HG03066 (cell line): Measurements from ENCODE around the gene AAK1.
"Not testable (repeated sequence)": the region's sequence is repeated elsewhere in the genome, so short reads cannot be mapped to it uniquely, and the experiment has no call there.

Experiments used
- ATAC-seq: cut with Tn5 transposase; IDR thresholded peaks from one replicate; pipeline ENCODE4 v1.9.1; 2021; ENCODE audit warnings: low read depth; ENCODE audit not compliant: unreplicated experiment

AAK1 gene

GRCh38 chr2:69628325-69629021 is 15.1 kb downstream of the AAK1 start:
- no peak for ATAC-seq

GRCh38 chr2:69625078-69625795 is 18.3 kb downstream of the AAK1 start:
- no peak for ATAC-seq

DNA sequence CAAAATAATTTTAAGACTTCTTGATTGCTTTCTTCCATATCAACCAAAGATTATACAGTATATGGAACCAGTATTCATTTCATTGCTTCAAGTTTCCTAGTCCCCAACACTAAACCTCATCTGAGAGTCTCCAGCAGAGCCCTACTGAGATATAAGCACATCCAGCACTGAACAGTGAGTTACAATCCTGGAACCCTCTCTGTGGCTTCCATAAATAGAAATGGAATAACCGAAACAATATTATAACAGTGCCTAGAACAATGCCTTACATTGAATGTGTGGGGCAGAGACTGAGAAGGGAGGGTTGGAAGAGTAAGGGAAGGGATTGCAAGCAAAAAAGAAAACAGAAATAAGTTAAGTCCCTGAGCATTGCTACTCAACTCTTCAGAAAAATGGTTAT is 18.9 kb downstream of the AAK1 start:
- ATAC-seq: no peak

GRCh38 chr2:69624131-69624530 is 19.4 kb downstream of the AAK1 start:
- ATAC-seq: no peak

DNA sequence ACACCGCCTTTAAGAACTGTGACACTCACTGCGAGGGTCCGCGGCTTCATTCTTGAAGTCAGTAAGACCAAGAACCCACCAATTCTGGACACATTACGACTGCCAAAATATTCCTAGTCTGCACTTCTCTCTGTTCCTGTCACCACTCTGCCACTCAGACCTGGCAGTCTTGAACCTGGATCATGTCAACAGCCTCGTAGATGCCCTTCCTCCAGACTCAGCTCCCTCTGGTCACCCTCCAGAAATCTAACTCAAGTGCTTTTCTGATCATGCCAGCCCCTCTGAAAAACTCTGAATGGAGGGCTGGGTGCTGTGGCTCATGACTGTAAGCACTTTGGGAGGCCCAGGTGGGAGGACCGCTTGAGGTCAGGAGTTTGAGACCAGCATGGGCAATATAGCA is 20.3 kb downstream of the AAK1 start:
- no peak for ATAC-seq

DNA sequence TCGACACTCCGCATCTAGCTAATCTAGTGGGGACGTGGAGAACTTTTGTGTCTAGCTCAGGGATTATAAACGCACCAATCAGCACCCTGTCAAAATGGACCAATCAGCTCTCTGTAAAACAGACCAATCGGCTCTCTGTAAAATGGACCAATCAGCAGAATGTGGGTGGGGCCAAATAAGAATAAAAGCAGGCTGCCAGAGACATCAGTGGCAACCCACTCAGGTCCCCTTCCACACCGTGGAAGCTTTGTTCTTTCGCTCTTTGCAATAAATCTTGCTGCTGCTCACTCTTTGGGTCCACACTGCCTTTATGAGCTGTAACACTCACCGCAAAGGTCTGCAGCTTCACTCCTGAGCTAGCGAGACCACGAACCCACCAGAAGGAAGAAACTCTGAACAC is 20.7 kb downstream of the AAK1 start:
- not testable (repeated sequence) for ATAC-seq

- not testable (repeated sequence) for ATAC-seq
Observed at GRCh38 chr2:69622017-69622540, 21.5 kb downstream of the AAK1 start.

DNA sequence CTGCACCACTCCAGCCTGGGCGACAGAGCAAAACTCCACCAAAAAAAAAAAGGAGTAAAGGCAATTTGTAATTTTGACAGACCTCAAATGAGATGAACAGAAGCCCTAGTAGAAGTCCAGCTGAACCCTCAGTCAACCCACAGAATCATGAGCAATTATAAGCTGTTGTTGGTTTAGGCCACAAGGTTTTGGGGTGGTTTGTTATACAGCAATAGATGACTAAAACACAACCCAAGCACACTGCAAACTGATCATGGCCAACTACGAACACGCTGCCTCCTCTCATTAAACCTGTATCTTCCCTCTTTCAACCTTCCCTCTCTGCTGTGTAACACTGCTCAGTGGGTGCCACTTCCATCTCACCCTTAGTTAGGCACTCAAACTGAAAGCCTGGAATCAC is 22.1 kb downstream of the AAK1 start:
- ATAC-seq: no peak

DNA sequence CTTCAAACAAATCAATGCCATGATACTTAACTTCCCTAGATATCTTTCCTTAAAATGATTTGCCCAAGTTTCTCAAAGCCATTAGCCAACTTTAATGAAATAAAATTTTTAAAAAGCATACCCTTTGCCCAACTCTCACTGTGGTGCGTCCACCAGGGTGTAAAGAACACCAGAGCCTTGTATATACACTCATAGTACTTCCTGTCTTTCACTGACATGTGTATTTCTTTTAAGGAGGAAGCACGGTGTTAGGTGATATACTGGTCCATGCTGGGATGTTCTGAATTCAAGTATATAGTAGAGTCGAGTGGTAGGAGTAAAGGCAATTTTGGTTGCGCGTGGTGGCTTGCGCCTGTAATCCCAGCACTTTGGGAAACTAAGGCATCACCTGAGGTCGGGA is 22.7 kb downstream of the AAK1 start:
- ATAC-seq: no peak

- ATAC-seq: no peak
Observed at GRCh38 chr2:69619725-69620124, 23.8 kb downstream of the AAK1 start.

DNA sequence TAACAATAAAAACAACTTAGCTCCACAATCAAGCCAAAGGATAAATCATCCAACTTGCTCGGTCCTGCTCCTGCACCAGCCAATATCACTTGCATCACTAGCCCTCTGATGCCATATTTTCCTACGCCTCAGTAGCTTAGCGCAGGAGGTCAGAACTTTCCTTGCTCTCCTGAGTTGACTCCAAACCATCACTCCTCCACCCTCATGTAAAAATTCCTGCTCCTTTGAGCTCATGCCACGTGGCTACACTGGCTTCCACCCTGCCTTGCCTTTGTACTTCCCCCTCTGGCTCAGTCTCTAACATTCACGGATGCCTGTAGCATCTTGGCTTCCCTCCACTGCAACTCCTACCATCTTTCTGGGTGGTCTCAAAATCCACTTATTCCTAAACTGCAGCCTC is 25.2 kb downstream of the AAK1 start:
- no peak for ATAC-seq

DNA sequence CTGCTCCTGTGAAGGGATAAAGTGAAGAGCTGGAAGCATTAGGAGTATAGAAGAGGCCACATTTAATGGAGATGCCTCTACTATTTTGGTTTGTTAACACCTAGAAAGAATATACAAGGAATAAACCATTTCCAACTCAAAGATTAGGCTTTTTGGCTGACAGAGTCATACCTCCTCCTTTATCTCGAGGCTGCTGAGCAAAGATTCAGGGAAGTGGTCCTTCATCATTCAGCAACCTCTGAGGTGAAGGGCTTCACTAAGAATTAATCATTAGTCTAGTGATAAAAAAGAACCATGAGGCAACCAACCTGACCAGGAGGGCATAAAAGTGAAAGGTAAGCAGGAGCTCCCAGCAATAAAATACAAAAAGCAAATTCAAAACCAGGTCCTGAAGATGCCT is 25.8 kb downstream of the AAK1 start:
- no peak for ATAC-seq

GRCh38 chr2:69616755-69617154 is 26.8 kb downstream of the AAK1 start:
- no peak for ATAC-seq

DNA sequence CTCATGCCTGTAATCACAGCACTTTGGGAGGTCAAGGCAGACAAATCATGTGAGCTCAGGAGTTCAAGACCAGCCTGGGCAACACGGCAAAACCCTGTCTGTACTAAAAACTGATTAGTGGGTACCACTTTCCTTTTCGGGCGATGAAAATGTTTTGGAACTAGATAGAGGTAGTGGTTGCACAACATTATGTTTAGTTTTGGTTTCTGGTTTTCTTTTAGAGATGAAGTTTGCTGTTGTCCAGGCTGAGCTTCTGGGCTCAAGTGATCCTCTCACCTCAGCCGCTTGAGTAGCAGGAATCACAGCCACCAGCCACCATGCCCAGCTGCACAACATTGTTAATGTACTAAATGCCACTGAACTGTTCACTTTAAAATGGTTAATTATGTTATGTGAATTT is 27.6 kb downstream of the AAK1 start:
- ATAC-seq: peak; percentile 80

GRCh38 chr2:69615078-69615625 is 28.4 kb downstream of the AAK1 start:
- ATAC-seq: no peak

DNA sequence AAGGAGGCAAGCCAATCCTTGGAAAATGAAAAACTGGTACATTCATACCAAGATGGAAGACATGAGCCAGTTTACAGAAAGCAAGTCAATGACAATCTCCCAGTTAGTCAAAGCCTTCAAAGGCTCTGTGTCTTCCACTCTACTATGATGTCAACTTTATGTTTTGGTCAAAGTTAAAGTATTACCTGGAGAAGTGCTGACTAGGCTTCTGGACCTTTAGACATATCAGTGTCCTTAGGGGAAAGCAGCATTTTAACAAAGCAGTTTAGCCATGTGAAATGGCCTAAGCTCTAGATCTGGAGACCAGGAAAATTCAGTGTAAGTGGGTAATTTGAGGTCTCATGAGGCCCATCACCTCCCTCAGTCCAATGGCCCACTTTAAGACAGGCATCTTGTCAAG is 30.8 kb downstream of the AAK1 start:
- ATAC-seq: no peak

GRCh38 chr2:69612200-69612599 is 31.3 kb downstream of the AAK1 start:
- no peak for ATAC-seq

DNA sequence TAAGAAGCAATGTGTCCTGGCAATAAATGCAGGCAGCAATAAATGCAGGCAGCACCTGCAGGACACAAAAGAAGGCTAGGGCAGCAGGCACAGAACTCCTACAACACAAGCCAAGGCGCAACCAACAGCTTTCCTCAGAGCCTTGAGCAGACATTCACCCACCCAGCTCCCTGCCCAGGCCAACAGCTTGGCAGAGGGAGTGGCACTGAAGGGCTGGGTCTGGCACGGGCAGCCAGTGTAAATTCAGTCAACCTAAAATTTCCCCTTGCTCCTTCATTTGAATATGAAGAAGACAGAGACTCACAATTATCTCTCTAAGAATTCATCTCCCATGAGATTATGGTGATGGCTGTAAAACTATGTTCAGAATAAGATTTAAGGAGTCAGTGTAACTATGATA is 35.4 kb downstream of the AAK1 start:
- no peak for ATAC-seq

GRCh38 chr2:69606771-69607170 is 36.8 kb downstream of the AAK1 start:
- not testable (repeated sequence) for ATAC-seq

- no peak for ATAC-seq
Observed at GRCh38 chr2:69605284-69605683, 38.3 kb downstream of the AAK1 start.

DNA sequence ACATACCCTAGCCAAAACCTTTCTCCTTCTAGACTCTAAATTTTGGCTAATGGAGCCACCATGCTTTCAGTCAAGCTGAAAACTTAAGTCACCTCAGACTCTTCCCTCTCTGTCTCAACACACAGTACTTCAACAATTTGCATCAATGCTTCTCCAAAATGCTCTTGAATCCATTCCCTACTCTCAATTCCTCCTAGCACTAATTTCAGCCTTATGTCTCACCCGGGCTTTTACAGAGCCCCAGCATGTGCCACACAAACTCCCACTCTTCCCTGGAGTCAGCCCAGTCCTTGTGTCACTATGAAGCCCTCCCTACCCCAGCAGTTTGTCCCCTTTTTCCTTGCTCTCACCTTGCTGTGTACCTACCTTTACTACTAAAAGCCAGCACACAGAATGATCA is 38.7 kb downstream of the AAK1 start:
- no peak for ATAC-seq
